GM04504 (cell line): ENCODE data around the gene GTF2H4.

ENCODE experiments used
- DNase-seq: peaks from one replicate; pipeline ENCODE4 v3.0.0-alpha.2; 2012; ENCODE audit warnings: low read depth

GTF2H4 gene

GRCh38 chr6:30882759-30883684, 25.0 kb upstream of the GTF2H4 start:
- no peak for DNase-seq

GRCh38 chr6:30883685-30884520, 24.1 kb upstream of the GTF2H4 start, which contains the start of gene DDR1:
Gene DDR1 (plus strand): TSS chr6:30884519. CDS start chr6:30888730, 4,211 bp downstream.
- no peak for DNase-seq

DNA sequence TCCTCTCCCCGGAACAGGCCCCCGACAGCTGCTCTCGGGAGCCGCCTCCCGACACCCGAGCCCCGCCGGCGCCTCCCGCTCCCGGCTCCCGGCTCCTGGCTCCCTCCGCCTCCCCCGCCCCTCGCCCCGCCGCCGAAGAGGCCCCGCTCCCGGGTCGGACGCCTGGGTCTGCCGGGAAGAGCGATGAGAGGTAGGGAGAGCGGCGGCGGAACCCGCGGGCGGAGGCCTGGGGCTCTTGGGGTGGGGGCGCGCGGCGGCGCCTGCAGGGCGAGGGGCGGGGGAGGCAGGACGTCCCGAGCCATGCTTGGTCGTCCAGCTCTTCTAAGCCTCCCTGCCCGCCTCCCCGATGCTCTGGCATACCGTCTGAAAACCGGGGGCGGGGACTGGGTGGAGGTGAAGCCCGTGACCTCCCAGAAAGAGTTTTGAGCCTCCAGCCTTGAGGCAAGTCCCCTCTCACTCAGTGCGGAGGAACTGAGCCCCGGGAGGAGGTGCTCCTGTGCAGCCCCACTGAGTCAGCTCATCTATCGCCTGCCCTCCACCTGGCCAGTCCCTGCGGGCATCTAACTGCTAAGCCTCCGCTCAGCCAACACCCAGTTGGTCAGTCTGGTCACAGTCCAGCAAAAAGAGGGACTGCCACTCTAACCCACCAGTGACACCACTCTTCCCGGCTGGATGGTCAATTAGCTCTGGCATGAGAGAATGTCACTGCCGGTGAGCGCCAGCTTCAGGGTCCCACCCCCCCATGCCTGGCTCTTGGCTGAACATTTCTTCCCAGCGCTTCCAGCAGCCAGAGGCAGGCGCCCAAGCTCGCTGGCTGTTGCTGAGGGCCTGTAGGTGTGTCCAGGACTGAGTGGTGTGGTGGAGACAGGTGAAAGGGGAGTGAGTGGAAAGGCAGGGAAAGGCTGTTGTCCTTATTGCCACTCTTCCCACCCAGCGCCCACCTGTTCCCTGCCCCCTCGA, 23.2 kb upstream of the GTF2H4 start:
- DNase-seq = no peak

- no peak for DNase-seq
Observed at GRCh38 chr6:30885481-30885998, 22.5 kb upstream of the GTF2H4 start.

GRCh38 chr6:30885999-30886896, 21.8 kb upstream of the GTF2H4 start:
- peak; percentile 63 for DNase-seq

DNA sequence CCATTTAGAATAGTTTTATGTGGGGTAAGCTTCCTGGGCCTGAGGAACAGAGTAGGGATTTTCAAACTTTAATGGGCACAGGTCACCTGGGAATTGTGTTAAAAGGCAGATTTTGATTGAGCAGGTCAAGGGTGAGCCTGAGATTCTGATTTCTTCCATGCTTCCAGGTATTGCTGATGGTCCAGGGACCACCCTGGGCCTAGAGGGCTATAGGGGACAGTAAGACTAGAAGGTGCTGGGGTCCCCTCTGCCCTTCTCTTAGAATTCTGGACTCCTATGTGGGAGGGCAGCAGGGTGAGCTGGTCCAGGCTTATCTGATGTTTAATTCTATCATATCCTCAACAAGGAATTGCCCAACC, 21.1 kb upstream of the GTF2H4 start:
- DNase-seq = no peak

DNA sequence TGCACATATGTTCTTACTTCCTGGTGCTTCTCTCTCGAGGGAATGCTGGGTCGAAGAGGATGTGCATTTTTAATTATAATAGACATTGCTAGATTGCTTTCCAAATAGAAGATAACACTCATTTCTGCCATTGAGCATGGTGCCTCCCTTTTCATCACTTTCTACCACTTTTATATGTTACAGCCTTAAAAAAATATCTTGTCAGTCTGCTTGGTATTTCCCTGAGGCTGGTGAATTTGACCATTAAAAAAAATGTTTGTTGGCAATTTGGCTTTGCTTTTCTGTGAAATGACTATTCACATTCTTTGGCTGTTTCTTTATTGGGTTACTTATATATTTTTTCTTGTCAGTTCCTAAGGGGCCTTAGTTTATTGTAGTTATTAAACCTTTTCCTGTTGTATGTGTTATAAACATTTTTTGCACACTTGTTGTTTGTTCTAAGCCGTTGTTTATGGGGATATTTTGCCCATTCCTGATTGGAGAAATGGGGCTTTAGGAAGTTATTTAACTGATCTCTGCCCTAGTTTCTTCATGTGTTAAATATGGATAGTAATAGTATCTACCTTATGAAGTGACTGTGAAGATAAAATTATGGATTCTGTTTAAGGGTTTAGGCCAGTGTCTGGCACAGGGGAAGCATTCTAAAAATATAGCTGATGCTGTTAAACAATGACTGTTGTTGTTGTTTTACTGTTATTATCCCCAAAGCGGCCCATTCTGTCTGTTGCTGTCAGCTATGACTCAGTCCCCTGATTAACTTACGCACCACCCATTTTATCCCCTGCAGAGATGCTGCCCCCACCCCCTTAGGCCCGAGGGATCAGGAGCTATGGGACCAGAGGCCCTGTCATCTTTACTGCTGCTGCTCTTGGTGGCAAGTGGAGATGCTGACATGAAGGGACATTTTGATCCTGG, 19.8 kb upstream of the GTF2H4 start:
- DNase-seq = no peak

DNA sequence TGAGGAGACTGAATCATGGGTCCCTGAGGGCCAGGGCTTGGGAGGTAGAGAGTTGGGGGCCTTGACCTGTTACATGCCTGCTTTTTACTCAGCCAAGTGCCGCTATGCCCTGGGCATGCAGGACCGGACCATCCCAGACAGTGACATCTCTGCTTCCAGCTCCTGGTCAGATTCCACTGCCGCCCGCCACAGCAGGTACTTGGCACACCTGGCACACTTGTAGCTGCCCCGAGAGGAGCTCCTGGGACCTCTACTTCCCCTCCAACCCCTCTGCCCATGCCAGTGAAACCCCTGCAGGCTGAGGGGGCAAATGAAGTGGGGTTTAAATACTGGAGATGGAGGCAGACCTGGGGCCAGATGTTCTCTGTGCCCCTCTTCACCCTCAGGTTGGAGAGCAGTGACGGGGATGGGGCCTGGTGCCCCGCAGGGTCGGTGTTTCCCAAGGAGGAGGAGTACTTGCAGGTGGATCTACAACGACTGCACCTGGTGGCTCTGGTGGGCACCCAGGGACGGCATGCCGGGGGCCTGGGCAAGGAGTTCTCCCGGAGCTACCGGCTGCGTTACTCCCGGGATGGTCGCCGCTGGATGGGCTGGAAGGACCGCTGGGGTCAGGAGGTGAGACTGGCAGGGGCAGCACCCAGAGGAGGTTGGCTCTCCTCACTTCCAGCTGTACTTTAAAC, 19.1 kb upstream of the GTF2H4 start:
- no peak for DNase-seq

DNA sequence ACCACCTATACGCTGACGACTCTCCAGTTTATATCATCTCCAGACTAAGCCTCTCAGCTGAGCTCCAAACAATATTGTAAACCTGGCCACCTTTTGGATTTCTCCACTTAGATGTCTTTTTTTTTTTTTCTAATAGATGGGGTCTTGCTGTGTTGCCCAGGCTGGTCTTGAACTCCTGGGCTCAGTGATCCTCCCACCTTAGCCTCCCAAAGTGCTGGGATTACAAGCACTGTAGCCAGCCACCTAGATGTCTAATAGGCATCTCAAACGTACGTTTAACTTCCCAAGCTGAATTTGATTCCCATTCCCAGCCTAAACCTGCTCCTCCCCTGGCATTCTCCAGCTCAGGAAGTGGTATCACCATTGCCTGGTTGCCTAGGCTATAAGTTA, 18.5 kb upstream of the GTF2H4 start:
- no peak for DNase-seq

DNA sequence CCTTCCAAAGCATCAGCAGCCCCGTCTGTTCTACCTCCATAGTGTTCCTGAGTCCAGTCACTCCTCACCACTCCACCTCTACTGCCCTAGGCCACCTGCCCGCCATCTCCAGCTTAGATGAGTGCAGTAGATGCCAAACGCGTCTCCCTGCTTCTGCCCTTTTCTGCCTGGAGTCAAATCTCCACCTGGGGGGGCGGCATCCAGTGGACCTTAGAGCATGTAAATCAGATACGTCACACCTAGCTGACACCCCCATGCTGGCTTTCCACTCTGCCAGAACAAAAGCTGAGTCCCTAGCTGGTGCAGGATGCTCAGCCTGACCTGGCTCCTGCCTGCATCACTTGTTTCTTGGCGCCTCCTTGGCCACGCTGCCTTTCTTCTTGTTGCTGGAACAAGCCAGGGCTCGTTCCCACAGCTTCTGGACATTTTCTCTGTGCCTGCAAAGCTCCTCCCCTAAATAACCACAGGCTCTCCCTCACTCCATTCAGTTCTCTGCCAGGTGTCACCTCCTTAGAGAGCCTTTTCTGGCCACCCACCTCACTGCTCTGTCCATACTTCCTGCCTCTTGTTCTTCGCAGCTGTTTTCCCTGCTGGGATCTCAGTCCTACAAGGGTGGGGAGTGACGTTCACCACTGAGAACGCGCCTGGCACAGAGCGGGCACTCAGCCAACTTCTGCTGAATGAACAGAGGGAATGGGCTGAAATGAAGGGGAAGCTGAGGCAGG, 17.9 kb upstream of the GTF2H4 start:
- DNase-seq = no peak

- DNase-seq = no peak
Observed at GRCh38 chr6:30890646-30891449, 17.2 kb upstream of the GTF2H4 start.

- no peak for DNase-seq
Observed at GRCh38 chr6:30891450-30891723, 16.6 kb upstream of the GTF2H4 start.

DNA sequence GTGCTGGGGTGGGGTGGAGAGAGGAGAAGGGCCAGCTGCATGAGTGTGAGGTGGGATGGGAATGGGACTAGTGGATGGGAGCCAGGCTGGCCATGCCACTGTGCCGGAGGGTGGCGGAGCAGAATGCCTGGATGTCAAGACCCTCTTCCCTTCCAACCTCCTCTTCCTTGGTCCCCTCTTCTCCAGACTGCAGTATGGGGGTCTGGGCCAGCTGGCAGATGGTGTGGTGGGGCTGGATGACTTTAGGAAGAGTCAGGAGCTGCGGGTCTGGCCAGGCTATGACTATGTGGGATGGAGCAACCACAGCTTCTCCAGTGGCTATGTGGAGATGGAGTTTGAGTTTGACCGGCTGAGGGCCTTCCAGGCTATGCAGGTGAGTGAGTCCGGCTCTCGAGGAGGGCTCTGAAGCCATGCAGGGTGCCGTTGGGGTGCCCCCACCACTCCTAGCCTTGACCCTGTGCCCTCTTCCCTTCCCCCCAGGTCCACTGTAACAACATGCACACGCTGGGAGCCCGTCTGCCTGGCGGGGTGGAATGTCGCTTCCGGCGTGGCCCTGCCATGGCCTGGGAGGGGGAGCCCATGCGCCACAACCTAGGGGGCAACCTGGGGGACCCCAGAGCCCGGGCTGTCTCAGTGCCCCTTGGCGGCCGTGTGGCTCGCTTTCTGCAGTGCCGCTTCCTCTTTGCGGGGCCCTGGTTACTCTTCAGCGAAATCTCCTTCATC, 16.0 kb upstream of the GTF2H4 start:
- no peak for DNase-seq

DNA sequence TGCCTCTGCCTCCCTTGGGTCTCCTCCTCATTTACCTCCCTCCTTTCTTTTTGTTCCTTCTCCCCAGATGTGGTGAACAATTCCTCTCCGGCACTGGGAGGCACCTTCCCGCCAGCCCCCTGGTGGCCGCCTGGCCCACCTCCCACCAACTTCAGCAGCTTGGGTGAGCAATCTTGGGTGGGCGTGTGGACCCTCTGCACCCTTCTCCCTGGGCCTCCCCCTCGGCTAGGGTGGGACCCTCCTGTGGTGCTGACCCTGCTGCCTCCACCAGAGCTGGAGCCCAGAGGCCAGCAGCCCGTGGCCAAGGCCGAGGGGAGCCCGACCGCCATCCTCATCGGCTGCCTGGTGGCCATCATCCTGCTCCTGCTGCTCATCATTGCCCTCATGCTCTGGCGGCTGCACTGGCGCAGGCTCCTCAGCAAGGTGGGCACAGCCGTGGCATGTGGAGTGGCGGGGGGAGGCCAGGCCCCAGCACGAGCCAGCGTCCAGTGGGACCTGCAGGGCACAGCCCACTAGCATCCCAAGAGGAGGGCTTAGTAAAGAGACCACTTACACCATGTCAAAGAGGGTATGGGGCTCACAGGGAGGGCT, 14.9 kb upstream of the GTF2H4 start:
- DNase-seq = no peak

DNA sequence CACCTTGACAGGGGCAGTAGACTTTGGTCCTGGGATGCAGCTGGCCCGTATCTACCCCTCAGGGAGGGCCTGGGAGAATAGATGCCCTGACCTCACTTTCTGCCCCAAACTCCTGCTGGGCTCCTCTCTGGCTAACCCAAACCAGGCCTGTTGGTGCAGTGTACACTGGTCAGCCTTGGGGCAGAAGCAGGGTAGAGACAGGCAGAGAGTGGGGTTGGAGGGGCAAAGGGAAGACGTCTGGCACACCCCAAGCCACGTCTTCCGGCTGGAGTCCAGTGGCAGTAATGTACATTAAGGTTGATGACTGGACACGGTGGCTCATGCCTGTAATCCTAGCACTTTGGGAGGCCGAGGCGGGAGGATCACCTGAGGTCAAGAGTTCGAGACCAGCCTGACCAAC, 14.3 kb upstream of the GTF2H4 start:
- no peak for DNase-seq

DNA sequence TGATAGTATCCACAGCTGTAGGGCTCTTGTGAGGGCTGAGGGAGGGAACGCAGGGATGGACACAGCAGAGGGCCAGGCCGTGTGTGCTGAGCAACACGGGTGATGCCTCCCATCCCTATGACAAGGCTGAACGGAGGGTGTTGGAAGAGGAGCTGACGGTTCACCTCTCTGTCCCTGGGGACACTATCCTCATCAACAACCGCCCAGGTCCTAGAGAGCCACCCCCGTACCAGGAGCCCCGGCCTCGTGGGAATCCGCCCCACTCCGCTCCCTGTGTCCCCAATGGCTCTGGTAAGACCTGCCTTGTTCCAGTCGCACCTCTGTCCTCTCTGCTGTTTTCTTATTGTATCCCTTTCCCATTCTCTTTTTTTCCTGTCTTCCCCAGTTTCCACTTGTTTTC, 13.6 kb upstream of the GTF2H4 start:
- no peak for DNase-seq

GRCh38 chr6:30894935-30895334, 13.1 kb upstream of the GTF2H4 start:
- no peak for DNase-seq
